Anterior cingulate cortex (tissue), 58 donors: Measurements from ENCODE around the gene PXDC1.
"Not testable (repeated sequence)": the region's sequence is repeated elsewhere in the genome, so short reads cannot be mapped to it uniquely, and the experiment has no call there.

Source experiments
- DNase-seq, 58 donors: peaks; one replicate each; lab custom pipeline; 2025; lab: John Stamatoyannopoulos, UW

Gene PXDC1

DNA sequence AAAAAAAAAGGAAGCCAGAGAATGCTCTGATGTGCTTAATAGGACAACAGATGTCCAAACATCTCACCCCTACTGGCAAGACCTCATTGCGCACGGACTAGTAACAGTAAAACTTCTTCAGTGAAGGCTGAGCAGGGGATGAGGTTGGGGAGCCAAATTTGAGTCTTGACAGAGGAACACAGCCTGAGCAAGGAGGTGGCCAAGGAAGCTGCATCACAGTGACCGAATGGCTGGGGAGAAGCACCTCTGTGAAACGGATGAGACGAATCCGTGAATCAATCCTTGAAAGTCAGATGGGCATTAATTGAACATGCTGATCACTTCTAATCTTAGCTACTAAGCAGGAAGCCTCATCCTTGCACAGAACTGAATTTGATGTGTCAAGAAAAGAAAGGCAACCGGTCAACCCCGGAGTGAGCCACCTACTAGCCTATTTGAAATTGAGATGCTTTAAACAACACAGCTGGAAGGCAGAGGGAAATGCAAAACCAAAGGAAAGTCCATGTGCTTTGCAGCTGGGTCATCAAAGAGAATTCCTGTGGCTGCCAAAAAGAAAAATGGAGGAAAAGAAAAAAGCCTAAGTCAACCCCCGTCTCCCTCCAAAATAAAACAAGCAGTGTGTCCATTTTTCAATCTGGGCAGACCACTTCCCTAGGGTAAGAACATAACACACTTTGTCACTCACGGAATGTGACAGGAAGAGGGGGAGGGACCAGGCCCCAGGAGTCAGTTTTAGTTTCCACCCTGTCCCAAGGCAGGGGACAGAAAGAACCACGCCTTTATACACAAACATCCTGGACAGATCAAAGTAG lies 29.5 kb downstream of the PXDC1 start:
- DNase-seq: no peak

DNA sequence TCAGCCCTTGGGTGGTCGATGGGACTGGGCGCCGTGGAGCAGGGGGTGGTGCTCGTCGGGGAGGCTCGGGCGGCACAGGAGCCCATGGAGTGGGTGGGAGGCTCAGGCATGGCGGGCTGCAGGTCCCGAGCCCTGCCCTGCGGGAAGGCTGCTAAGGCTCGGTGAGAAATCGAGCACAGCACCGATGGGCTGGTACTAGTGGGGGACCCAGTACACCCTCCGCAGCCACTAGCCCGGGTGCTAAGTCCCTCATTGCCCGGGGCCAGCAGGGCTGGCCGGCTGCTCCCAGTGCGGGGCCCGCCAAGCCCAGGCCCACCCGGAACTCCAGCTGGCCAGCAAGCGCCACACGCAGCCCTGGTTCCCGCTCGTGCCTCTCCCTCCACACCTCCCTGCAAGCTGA lies 30.7 kb downstream of the PXDC1 start:
- DNase-seq: not testable (repeated sequence)

DNA sequence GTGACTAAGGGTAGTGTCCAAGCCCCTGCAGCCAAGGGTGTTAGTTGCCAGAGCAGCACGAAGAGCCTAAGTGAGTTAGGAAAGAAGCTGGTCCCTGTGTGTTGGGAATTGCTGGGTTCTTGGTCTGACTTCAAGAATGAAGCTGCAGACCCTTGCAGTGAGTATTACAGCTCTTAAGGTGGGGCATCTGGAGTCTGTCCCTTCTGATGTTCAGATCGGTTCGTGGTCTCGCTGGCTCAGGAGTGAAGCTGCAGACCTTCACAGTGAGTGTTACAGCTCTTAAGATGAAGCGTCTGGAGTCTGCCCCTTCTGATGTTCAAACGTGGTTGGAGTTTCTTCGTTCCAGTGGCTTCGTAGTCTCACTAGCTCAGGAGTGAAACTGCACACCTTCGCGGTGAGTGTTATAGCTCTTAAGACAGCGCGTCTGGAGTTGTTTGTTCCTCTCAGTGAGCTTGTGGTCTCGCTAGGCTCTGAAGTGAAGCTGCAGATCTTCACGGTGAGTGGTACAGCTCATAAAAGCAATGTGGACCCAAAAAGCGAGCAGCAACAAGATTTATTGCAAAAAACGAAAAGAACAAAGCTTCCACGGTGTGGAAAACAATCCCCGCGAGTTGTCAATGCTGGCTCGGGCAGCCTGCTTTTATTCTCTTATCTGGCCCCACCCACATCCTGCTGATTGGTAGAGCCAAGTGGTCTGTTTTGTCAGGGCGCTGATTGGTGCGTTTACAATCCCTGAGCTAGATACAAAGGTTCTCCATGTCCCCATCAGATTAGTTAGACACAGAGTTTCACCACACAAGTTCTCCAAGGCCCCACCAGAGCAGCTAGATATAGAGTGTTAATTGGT lies 31.8 kb downstream of the PXDC1 start:
- DNase-seq: peak in 1 of 58 donors; percentile 26

DNA sequence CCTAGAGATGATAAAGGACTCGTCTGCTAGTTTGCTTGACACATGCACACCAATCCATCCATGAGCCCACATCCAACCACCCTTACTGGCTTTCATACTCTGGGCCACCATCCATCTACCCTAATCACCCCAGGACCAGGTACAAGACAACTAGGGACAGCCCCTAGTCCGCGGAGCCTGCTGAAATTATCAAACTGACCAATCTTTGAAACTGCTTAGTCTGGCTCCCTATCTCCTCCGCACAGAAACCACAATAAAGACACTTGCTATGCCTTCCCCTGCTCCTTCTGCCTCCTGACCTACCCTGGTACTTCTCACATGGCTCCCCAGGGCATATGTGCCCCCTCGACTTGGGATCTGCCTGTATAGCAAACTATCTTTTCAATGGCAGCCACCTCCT lies 33.1 kb downstream of the PXDC1 start:
- DNase-seq: no peak

DNA sequence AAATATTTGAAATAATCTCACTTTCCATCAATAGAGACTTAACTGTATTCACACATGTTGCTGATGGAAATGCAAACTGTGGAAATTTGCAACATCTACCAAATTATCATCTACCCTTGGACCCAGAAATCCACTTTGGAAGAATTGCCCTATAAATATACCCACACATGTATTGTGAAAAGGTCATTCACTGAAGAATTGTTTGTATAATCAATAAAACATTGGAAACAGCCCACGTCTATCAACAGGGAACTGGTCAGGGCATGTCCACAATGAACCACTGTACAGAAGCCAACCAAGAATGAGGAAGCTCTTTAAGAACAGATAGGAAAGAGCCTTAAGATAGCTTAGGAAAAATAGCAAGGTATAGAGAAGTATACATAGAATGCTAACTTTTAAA lies 36.2 kb downstream of the PXDC1 start:
- no peak for DNase-seq

DNA sequence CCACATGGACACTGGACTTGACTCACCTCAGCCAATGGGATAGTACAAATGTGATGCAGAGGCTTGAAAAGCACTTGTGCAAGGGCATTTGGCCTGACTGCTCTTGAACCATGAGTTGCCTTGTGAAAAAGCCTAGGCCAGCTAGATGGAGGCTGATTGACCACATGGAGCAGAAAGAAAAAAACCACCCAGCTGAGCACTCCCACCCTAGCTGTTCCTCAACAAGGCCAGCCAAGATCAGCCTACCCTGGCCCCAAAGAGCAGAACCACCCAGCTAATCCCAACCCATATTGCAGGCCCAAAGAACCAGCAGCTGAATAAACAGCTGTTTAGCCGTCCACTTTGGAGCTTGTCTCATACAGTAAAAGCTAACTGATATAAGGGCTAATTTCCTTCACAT lies 36.7 kb downstream of the PXDC1 start:
- DNase-seq: no peak

DNA sequence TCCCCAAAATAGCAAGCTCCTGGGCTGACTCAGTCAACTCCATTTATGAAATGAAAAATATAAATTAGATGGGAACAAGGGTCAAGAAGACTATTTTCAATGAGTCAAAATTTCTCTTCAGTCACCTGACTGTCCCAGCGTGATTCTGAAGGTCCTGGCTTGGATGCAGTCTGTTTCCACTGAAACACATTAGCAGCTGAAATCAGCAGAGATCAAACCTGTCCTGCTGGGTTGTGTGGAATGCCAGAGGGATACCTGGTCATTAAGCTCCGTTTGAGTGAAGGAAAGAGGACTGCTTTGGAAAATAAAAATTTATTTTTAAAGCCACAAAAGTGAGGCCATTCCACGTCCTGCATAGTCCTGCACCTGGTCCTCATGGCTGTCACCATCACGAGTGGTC lies 37.4 kb downstream of the PXDC1 start:
- no peak for DNase-seq

DNA sequence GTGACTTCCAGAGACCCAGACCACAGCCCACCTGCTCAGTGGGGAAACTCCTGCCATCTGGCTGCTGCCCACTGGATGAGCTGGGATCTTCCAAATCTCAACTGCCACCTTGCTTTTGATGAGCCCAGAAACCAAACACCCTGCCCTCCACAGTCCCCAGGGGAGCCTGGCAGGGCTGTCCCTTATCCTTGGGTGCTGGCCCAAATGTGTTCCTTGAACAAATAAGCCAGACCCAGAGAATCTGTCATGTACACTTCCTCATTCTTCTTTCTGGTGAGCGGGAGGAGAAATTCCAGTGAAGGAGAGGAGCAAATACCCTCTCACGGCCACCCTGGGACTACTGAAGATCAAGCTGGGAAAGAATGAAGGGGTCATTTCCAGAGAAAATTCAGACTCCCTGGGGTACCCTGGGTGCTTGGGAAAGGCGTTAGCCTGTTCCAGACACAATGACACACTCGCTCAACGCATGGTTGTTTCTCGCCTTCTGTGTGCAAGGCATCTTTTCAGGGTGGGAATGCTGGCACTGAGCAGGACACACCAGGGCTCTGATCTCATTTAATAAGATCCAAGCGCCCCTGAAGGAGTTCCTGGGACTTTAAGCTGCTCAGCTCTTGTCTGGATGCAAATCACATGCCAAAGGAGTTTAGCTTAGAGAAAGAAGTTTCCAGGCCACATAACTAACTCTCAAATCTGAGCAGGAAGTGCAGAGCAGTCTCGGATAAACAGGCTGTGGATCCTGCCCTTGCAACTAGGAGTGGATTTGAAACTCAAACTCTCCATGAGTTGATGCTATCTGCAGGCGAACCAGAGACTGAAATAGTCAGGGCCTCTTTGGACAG lies 38.5 kb downstream of the PXDC1 start:
- DNase-seq: no peak

DNA sequence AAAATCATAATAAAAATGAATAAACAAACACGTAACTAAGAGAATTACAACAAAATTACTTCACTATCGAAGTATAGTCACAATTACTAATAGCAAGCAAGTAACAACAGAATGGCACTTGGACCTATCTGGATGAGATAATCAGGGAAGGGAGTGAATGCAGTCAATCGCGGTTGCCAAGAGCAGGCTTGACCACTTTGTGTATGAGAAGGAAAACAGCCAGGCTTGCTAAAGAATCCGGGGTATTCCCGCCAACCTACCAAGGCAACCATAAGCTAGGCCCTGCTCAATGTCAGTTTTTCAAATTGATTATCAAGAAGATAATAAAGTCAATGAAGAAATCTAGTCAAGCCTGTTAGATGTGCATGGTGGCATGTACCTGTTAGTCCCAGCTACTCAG lies 39.7 kb downstream of the PXDC1 start:
- DNase-seq: no peak

DNA sequence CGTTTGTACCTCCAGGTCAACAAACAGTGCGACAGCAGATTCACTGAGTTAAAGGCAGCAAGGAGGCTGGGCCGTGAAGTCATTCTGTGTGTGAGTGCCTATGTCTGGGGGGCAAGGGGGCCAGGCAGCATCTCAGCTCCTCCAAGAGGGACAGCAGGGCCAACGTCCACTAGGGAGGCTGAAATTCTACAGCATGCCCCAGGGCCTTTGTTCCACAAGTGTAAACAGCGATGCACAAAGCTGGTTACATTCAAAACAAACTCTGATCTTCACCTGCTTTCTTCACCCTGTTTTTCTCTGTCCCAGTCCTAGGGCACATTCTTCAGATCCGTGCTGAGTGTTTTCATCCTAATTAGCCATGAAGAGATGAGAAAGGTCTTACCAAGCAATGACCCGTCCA lies 41.1 kb downstream of the PXDC1 start:
- DNase-seq: no peak

DNA sequence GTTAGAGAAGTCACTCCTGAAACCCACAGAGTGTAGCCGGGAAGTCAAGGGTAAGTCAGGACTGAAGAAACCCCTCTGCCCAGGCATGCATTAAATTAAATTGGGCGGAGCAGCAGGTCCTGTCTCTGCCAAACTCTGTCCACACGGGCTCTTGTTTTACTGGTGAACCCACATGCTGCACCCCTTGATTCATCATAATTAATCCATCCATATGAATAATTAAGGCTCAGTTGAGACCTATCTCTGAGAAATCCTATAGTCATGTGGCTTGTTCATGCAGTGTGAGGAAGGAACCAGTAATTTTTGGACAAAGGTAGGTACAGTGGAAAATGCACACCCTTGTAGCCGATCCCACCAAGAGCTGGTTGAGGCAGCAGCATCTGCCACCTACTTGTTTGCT lies 43.0 kb downstream of the PXDC1 start:
- no peak for DNase-seq

DNA sequence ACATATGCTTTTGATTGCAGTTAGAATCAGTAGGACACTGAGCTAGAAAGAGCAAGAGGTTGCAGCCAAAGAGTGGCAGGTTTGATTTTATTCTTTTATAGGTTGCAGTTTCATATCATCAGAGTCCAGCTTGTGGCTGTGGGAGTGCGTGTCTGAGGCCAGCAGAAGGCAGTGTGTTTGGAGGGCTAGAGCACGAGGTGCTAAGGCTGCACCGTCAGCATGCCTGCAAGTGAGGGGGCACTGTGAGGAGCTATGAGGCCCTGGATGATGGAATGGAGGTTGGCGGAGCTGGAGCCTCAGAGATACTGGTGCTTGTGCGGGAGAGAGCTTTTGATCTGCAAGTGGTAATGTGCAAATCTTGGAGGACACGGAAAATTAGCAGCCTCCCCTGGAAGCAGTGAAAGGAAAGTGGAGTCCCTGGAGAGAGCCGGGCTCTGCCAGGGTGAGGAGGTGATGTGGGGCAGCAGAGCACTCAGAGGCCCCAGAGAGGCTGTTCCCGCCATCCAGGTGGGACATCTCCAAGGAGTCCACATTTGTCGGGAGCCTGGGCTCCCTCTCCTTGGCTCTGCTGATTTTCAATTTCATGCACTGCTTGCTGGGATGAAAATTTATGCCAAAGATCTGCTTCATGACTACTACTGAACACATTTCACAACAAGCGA lies 43.6 kb downstream of the PXDC1 start:
- no peak for DNase-seq

DNA sequence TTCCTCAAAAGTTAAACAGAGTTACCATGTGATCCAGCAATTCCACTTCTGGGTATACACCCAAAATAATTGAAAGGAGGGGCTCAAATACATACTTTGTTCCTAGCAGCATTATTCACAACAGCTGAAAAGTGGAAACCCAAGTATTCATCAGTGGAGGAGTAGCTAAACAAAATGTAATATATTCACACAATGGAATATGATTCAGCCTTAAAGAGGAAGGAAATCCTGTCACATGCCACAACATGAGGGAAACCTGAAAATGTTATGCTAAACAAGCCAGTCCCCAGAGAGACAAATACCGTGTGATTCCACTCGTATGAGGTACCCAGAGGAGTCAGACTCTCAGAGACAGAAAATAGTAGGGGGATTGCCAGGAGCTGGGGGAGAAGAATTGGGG lies 44.5 kb downstream of the PXDC1 start:
- DNase-seq: no peak

DNA sequence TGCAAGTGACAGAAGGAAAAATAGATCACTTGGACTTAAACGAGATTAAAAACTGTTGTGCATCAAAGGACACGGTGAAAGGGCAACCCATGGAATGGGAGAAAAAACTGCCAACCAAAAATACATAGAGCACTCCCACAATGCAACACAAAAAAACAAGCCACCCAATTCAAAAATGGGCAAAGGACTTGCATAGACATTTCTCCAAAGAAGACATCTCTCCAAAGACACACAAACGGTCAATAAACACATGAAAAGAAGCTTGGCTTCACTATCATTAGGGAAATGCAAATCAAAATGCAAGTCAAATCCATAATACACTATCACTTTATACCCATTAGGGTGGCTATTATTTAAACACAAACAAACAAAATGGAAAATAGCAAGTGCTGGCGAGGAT lies 45.0 kb downstream of the PXDC1 start:
- no peak for DNase-seq

DNA sequence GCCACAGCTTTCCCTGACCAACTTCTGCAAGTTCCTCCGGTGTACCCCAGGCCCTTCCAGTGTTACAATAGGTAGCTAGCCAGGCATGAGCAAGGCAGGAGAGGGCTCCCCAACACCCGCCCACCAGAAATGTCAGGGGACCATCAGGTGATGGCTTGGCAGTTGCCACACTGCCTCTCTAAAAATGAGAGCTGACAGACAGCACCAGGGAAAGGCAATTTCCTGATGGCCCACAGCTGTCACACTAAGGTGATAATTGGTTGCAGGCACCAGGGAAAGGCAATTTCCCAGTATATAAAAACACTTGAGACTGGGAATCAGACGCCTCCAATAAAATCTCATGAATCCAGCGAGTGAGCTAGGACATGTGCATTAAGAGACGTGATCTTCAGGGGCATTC lies 49.9 kb downstream of the PXDC1 start:
- no peak for DNase-seq

DNA sequence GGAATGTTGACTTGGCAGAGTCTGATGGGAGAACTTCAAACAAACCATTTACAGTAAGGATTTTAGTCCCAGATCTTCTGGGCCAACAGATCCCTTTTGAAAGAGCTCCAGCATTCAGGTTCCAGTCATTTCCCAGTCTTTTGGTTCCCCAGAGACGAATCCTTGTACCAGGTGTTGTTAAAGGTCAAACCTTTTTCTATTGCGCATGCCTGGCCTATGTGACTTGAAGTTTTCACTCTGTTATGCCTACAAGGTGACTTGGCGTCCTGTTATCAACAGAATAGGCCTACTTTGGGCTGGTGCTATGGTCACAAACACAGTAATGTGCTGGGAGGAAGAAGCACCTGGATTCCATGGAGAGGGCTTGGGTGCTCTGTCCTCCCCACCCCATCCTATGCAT lies 52.3 kb downstream of the PXDC1 start:
- DNase-seq: no peak

DNA sequence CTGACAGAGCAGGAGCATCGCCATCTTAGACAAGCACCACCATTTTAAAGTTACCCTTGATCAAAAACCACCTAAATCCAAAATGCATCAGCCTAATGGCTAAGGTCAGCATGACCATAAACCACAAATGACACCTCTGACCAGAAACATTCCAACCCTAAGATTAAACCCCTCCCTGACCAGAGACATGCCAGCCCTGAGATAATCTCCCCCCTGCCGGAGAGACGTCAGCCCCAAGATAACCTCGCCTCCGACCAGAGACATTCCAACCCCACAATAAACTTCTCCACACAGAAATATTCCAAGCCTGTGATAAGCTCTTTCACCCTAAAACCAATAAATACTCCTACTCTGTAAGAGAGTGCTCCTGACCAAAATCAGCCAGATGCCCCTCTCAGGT lies 53.5 kb downstream of the PXDC1 start:
- no peak for DNase-seq

DNA sequence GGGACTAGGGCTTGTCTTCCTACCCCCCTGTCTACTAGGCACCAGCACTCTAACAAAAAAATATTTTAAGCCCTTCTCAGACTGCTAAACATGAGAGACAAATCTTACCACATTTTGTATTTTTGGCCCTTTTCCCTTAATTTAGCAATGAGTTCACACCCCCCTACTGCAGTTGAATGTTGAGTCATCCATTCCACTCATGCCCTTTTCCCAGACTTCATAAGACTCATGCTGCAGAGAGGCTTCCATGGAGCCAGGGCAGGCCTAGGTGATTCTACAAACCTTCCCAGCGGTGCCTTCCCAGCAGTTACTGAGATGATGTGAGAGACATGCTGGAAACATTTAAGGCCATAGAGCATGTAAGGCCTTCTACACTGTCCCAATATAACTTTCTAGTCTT lies 53.9 kb downstream of the PXDC1 start:
- no peak for DNase-seq

DNA sequence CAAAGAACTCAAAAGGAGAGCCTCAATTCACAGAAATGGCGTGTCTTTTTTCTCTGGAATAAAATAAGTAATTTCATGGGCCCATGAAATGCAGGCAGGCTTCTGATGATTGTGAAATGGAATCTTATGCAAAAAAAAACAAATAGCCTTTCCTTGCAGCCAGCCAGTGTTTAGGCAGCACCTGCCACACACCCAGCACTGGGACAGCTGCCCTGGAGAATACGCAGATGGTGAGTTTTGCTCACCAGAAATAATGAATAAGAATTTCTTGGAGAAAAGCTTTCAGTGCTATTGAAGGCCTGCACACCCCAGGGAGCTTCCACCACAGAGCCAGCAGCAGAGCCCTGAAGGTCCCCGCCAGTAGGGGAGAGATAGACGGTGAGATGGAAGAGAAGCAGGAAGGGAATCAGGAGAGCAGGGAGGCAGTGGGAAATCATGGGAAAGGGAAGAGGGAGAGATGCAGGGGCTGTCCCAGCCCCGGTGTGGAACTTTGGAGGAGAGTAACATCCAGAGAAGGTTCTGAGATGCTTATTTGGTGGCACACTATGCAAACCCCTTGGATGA lies 54.9 kb downstream of the PXDC1 start:
- peak in 14 of 58 donors; percentile 7 to 52 (median 21) for DNase-seq
